Measurements from ENCODE around the gene EEF2KMT.
"Not testable (repeated sequence)": the region's sequence is repeated elsewhere in the genome, so short reads cannot be mapped to it uniquely, and the experiment has no call there.

The EEF2KMT gene

GRCh38 chr16:5108505-5109158 lies 11.0 kb upstream of the EEF2KMT start:
- POLR2A ChIA-PET = no interaction called here
- TF ChIP-seq CTCF (IDR thresholded peaks at IDR 0.05; ENCODE audit: insufficient read depth, low read length, missing control alignments) = no peak
- DNase-seq (ENCODE audit: low read depth, low spot score) = no peak
- H3K4me3 ChIP-seq (ENCODE audit: low read depth, low read length) = no peak overlapping the region
- CTCF ChIA-PET = no interaction called here

- POLR2A ChIA-PET; CTCF ChIA-PET; DNase-seq (ENCODE audit: low read depth, low spot score): not testable (repeated sequence)
Measured at GRCh38 chr16:5105039-5105438, 7.4 kb upstream of the EEF2KMT start.

GRCh38 chr16:5103296-5104032 lies 5.9 kb upstream of the EEF2KMT start:
- POLR2A ChIA-PET, CTCF ChIA-PET: not testable (repeated sequence)

More at GRCh38 chr16:5105039-5105438, 7.4 kb upstream of the EEF2KMT start:
- not testable (repeated sequence) for H3K4me3 ChIP-seq (ENCODE audit: low read depth, low read length)

GRCh38 chr16:5099174-5099573 lies 1.6 kb upstream of the EEF2KMT start:
- DNase-seq (ENCODE audit: low read depth, low spot score); H3K4me3 ChIP-seq (ENCODE audit: low read depth, low read length); CTCF ChIA-PET; POLR2A ChIA-PET: not testable (repeated sequence)

More at GRCh38 chr16:5103296-5104032, 5.9 kb upstream of the EEF2KMT start:
- H3K4me3 ChIP-seq (ENCODE audit: low read depth, low read length); DNase-seq (ENCODE audit: low read depth, low spot score): not testable (repeated sequence)

- CTCF ChIA-PET, POLR2A ChIA-PET: not testable (repeated sequence)
- H3K4me3 ChIP-seq (ENCODE audit: low read depth, low read length) = peak overlapping the region; percentile 60
- peak; percentile 1 for DNase-seq (ENCODE audit: low read depth, low spot score)
Measured at GRCh38 chr16:5098221-5099159, 895 bp upstream of the EEF2KMT start.

- peak; percentile 1 for DNase-seq (ENCODE audit: low read depth, low spot score)
- peak overlapping the region; percentile 68 for H3K4me3 ChIP-seq (ENCODE audit: low read depth, low read length)
- CTCF ChIA-PET = not testable (repeated sequence)
- POLR2A ChIA-PET = interaction anchor here (0.6 kb wide), 1 partner anchor 11 kb away, joined by 3 read pairs; no protein-coding TSS in a partner anchor
Measured at GRCh38 chr16:5097061-5097469, 530 bp downstream of the EEF2KMT start.

- CTCF ChIA-PET; POLR2A ChIA-PET; DNase-seq (ENCODE audit: low read depth, low spot score): not testable (repeated sequence)
- peak overlapping the region; percentile 68 for H3K4me3 ChIP-seq (ENCODE audit: low read depth, low read length)
Measured at GRCh38 chr16:5096437-5097060, 1.0 kb downstream of the EEF2KMT start.

- not testable (repeated sequence) for DNase-seq (ENCODE audit: low read depth, low spot score)
Measured at GRCh38 chr16:5095145-5095830, 2.3 kb downstream of the EEF2KMT start.

GRCh38 chr16:5093746-5094145 lies 3.8 kb downstream of the EEF2KMT start:
- DNase-seq (ENCODE audit: low read depth, low spot score); POLR2A ChIA-PET; H3K4me3 ChIP-seq (ENCODE audit: low read depth, low read length): not testable (repeated sequence)
- CTCF ChIA-PET = interaction anchor here (1.0 to 2.3 kb wide), 3 partner anchors 18 to 138 kb away, joined by 3 to 15 read pairs (median 4); no protein-coding TSS in a partner anchor

More at GRCh38 chr16:5095145-5095830, 2.3 kb downstream of the EEF2KMT start:
- H3K4me3 ChIP-seq (ENCODE audit: low read depth, low read length) = not testable (repeated sequence)
- ChIA-PET CTCF (interaction anchor here (1.4 kb wide), 1 partner anchor 9 kb away, joined by 4 read pairs; no protein-coding TSS in a partner anchor), POLR2A (interaction anchor here (0.7 kb wide), 1 partner anchor 788 kb away, joined by 4 read pairs; no protein-coding TSS in a partner anchor)

- CTCF ChIA-PET = interaction anchor here (1.0 to 3.1 kb wide), 7 partner anchors 11 to 137 kb away, joined by 3 to 18 read pairs (median 12); partner anchors contain the start of gene SEC14L5
- POLR2A ChIA-PET; H3K4me3 ChIP-seq (ENCODE audit: low read depth, low read length); DNase-seq (ENCODE audit: low read depth, low spot score): not testable (repeated sequence)
Measured at GRCh38 chr16:5093081-5093480, 4.5 kb downstream of the EEF2KMT start.

GRCh38 chr16:5090592-5090991 lies 7.0 kb downstream of the EEF2KMT start:
- H3K4me3 ChIP-seq (ENCODE audit: low read depth, low read length); DNase-seq (ENCODE audit: low read depth, low spot score); POLR2A ChIA-PET: not testable (repeated sequence)
- CTCF ChIA-PET = interaction anchor here (3.1 kb wide), 1 partner anchor 131 kb away, joined by 16 read pairs; the partner anchor contains the start of gene SEC14L5

- POLR2A ChIA-PET; DNase-seq (ENCODE audit: low read depth, low spot score); H3K4me3 ChIP-seq (ENCODE audit: low read depth, low read length): not testable (repeated sequence)
- CTCF ChIA-PET = interaction anchor here (3.1 kb wide), 1 partner anchor 131 kb away, joined by 16 read pairs; the partner anchor contains the start of gene SEC14L5
Measured at GRCh38 chr16:5089911-5090555, 7.6 kb downstream of the EEF2KMT start.

GRCh38 chr16:5088936-5089335 lies 8.7 kb downstream of the EEF2KMT start:
- H3K4me3 ChIP-seq (ENCODE audit: low read depth, low read length); DNase-seq (ENCODE audit: low read depth, low spot score); POLR2A ChIA-PET: not testable (repeated sequence)
- CTCF ChIA-PET = interaction anchor here (1.7 kb wide), 1 partner anchor 14 kb away, joined by 4 read pairs; no protein-coding TSS in a partner anchor
